HG03442 (cell line): ENCODE measurements around the gene SOWAHA.
A peak's percentile ranks its signal among the peaks of the same experiment; 100 is the strongest.
"Not testable (repeated sequence)": the region's sequence is repeated elsewhere in the genome, so short reads cannot be mapped to it uniquely, and the experiment has no call there.

Experiments
- ATAC-seq: cut with Tn5 transposase; IDR thresholded peaks from one replicate; pipeline ENCODE4 v1.9.1; 2021; ENCODE audit warnings: mild to moderate bottlenecking, moderate library complexity; ENCODE audit not compliant: unreplicated experiment

SOWAHA gene

DNA sequence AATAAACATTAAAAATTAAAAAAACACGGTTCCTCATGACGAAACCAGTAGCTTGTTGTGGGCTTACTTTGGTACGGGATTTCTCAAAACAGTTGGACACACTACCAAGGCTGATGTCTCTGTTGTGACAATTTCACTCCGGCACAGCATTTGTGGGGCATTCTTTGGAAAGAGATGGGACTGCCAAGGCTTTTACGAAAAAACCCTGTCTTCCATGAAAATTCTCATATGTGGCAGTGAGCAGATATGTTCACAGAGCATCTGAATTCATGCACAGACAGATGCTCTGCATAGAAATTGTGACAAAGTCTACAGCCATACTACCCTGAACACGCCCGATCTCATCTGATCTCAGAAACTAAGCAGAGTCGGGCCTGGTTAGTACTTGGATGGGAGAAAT lies 35.2 kb downstream of the SOWAHA start:
- no peak for ATAC-seq

DNA sequence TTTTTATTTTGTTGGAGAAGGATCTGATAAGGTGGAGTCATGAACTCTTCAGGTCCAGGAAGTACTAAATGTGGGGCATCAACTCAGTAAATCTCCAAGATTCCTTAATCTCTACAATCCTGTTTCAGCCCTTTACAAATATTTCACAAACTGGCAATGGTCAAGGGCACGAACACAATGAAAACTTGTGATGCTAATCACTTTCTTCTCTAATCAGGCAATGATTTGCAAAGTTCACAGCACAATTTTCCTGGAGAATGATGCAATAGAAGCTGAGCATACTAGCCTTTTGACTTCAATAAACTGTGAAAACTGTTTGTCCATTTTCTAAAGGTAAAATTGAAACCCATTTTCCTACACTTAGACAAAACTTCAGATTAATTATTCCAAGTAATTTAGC lies 36.2 kb downstream of the SOWAHA start:
- no peak for ATAC-seq

DNA sequence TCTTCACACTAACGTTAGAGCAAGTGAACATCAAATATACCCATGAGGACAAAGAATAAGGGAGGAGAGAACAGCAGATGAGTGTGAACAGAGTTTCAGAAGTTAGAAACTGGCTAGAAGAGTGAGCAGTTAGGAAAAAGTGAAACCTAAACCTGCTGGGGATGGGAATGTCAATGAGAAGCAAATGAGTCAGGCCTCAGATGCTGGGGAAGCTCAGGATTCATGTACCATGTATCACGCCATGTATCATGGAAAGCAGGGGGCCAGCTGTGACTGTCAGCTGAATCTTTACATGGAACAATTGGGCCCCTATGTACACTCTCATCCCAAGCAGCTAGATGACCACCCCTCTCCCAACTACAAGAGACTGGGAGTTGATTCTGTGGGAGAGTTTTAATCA lies 37.0 kb downstream of the SOWAHA start:
- no peak for ATAC-seq

DNA sequence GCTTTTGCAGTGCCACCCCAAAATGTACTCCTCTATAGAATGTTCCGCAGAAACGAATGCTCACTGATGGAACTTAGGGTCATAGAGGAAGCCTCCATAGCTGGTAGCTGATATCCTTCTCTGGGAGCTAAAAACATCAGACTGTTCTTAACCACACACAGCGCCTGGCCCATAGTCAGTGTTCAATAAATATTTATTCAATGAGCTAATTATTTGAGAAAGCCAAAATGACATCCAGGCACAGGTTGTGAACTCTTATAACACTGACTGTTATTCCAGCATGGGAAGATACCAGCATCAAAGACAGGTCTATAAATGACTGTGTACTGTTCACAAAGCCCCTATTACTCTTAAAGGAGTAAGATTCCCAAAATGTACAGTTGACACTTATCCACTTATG lies 40.2 kb downstream of the SOWAHA start:
- ATAC-seq: no peak

DNA sequence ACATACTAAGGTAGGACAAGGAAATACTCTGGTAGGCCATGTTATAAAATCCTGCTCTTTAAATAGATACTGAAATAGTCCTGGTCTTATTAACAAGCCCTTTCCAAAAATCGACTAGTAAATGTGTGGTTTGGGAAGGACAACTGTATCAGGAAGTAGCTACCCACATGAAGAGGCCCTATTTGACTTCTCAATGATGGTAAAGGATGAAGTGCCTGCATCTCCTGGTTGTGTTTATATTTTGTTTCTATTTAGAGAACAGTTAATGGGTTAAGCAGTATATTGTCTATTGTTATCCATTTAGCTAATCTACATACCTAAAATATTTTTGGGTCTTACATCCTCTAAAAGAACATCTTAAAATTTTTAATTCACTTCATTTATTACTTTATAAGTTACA lies 40.7 kb downstream of the SOWAHA start:
- ATAC-seq: no peak

DNA sequence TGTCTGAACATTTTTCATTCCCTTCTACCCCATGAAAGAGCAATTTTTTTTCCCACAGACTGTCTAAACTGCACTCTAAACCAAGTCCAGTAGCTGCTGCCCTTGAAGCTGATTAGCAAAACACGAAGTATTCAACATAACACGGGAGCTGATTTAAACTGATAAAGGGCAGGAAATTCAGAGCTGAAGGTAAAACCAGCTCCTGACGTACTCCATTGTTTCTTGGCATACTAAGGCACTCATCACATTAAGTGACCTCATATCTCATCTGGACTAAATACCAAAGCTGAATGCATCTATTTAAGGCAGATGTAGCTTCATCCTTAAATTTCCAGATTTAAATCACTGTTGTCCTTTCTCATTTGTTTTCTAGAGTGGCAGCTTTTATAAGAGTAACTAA lies 41.2 kb downstream of the SOWAHA start:
- no peak for ATAC-seq

DNA sequence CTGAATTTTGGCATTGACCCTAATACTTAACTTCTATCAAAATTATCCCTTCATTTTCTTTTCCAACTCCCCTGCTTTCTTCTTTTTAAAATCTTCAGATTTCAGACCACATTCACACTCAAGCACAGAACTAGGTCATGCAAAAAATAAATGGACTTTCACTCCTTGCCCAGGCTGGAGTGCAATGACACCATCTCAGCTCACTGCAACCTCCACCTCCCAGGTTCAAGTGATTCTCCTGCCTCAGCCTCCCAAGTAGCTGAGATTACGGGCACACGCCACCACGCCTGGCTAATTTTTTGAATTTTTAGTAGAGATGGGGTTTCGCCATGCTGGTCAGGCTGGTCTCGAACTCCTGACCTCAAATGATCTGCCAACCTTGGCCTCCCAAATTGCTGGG lies 41.9 kb downstream of the SOWAHA start:
- ATAC-seq: not testable (repeated sequence)

DNA sequence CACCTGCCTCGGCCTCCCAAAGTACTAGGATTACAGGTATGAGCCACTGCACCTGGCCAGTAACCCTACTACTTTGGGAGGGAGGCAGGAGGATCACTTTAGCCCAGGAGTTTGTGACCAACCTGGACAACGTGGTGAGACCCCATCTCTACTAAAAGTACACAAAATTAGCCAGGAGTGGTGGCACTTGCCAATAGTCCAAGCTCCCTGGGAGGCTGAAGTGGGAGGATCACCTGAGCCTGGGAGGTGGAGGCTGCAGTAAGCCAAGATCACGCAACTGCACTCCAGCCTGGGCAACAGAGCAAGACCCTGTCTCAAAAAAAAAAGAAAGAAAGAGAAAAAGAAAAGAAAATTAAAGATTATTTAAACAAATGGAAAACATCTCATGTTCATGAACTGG lies 42.9 kb downstream of the SOWAHA start:
- no peak for ATAC-seq

DNA sequence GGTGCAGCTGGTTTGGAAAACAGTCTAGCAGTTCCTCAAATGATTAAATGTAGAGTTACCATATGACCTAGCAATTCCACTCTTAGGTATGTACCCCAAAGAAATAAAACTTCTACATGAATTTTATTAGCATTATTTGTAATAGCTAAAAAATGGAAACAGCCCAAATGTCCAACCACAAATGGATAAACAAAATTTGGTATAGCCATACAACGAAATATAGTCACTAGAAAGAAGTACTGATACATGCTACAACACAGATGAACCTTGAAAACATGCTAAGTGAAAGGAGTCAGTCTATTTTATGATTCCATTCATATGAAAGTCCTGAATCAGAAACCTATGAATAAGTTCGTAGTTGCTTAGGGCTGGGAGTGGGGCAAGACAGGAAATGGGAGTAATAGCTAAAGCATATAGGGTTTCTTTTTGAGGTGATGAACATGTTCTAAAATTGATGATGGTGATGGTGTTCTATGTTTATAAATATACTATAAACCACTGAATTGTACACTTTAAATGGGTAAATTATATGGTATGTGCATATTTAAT lies 46.9 kb downstream of the SOWAHA start:
- no peak for ATAC-seq

DNA sequence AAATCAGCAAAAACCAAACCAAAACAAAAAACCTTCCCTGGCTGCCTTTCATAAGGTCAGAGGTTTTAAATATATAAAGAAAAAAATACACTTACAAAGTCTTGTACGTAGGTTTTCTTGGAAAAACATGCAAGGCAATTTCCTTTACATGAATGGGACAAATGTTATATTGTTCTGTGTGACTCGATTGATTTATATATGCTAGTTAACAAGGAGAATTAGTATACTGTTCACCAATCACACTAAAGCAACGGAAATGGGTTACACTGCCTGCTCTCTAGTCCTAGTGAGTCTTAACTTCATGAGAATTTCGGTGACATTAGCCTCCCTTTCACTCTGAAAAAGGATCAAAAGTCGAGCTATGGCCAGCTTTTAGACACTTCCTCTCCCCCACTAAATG lies 47.6 kb downstream of the SOWAHA start:
- no peak for ATAC-seq

DNA sequence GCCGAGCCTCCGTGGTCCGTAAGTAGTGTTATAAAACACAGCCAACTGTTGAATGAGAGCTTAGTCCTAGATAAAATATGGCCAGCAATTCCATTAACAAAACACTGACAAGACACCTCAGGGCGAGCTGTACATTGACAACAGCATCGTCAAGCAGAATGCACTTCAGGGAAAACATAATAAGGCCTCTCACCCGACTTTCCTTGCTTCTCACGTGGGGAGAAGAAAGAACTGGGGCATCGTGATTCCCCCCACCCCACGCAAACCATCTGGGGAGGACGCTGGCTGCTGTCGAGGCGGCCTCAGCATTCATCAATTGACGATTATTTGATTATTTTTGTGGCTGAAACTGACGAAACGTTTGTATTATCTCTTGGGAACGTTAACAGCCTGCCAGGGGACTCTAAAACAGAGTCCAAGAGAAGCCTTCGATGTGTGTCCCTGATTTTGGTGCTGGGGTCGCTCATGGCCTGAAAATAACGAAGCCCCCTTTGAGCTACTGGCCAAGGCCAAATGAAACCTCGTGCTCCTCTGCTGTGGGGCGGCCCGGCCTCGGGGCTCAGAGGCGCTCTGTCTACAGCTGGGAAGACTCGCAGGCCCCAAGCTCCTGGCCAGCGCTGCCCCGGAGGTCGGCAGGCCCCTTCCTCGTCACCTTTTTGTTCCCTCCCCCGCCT lies 52.7 kb downstream of the SOWAHA start:
- ATAC-seq: peak; percentile 23
